Breast epithelium (tissue), 4 donors: Measurements from ENCODE around the gene MARS2. TPM values are rescaled to one million over a fixed set of nuclear protein-coding genes. Genes with fewer than 3 reads are reported as not detected.

ENCODE experiments used
- DNase-seq, 2 donors: peaks; one replicate each; pipeline ENCODE4 v3.0.0-alpha.2; 2019; ENCODE audit warnings: low spot score in 2 of 2
- H3K27ac ChIP-seq, 2 donors: fragments of 200-600 bp; sonication (generic) in 1 of 2; one replicate each; pipeline ENCODE4 v1.5.1; 2016 to 2019; ENCODE audit warnings: mild to moderate bottlenecking in 1 of 2
- H3K27me3 ChIP-seq, 2 donors: fragments of 200-600 bp; sonication (generic) in 1 of 2; one replicate each; pipeline versions ENCODE4 v1.5.1 to v1.6.0; 2017 to 2019; ENCODE audit warnings: control low read depth in 1 of 2, mild to moderate bottlenecking in 1 of 2
- H3K36me3 ChIP-seq: fragments of 200-600 bp; one replicate; pipeline ENCODE4 v1.5.1; 2019
- H3K4me1 ChIP-seq, 2 donors: fragments of 200-600 bp; sonication (generic); one replicate each; pipeline ENCODE4 v1.5.1; 2016 to 2019; ENCODE audit warnings: control low read depth in 1 of 2
- H3K4me3 ChIP-seq, 3 donors: fragments of 200-600 bp; sonication (generic); 1 replicate in 2 of 3; 2 replicates in 1 of 3; pipeline ENCODE4 v1.5.1; 2016 to 2019; ENCODE audit warnings: mild to moderate bottlenecking in 3 of 3, moderate library complexity in 2 of 3
- H3K9me3 ChIP-seq, 2 donors: fragments of 200-600 bp; sonication (generic) in 1 of 2; one replicate each; pipeline ENCODE4 v1.5.1; 2016 to 2019; ENCODE audit warnings: control low read depth in 1 of 2
- POLR2A ChIP-seq: fragments of 450-650 bp; IDR thresholded peaks from one replicate; pipeline ENCODE4 v1.6.1; 2016; ENCODE audit warnings: antibody characterized with exemption, mild to moderate bottlenecking, moderate library complexity
- POLR2AphosphoS5 ChIP-seq, 3 donors: sonication (generic); formaldehyde crosslinking; IDR thresholded peaks; one replicate each; pipeline ENCODE4 v1.6.1; 2017; ENCODE audit warnings: antibody characterized with exemption in 3 of 3
- intact Hi-C: fragments of 100-400 bp; cut with DNase I; formaldehyde crosslinking; loops from one replicate; pipeline ENCODE4 v1.15.1; 2023; ENCODE audit warnings: low total_unique reads
- total RNA-seq, 3 donors: library from RNA; depleted of rRNA; stranded (reverse); fragments of >200 nt; gene quantifications; one replicate each; pipeline ENCODE4 v1.1.0, GENCODE V29; 2016
- TF ChIP-seq, protein P1 (sequence below), 3 donors: fragments of 450-650 bp; IDR thresholded peaks; one replicate each; pipeline ENCODE4 v1.5.1; 2016 to 2017; ENCODE audit warnings: antibody characterized with exemption in 3 of 3, mild to moderate bottlenecking in 3 of 3, moderate library complexity in 3 of 3

The MARS2 gene
- total RNA-seq: 10 to 100 TPM in 1 of 3 donors, 1 to 10 TPM in 2; 5.4 to 11.9 (median 6.9) TPM

- Histone ChIP-seq H3K36me3 (no peaks in the 10 kb centered on the region), H3K27me3 (no peaks in the 10 kb centered on the region), H3K4me3 (peak within 1 kb of the TSS; percentile 81 to 90 (median 87)), H3K4me1 (peaks cover 0 to 25% of the 10 kb centered on the region in 2 donors), H3K9me3 (no peaks in the 10 kb centered on the region), H3K27ac (peak within 1 kb of the TSS; percentile 72 to 78)
- DNase-seq: peak; percentile 88 to 91
- intact Hi-C loops: no loop called here
- TF ChIP-seq POLR2AphosphoS5 (IDR thresholded peaks at IDR 0.05) (peak in 2 of 3 donors; percentile 35 to 48), POLR2A (no peak)
- TF ChIP-seq, protein P1, sequence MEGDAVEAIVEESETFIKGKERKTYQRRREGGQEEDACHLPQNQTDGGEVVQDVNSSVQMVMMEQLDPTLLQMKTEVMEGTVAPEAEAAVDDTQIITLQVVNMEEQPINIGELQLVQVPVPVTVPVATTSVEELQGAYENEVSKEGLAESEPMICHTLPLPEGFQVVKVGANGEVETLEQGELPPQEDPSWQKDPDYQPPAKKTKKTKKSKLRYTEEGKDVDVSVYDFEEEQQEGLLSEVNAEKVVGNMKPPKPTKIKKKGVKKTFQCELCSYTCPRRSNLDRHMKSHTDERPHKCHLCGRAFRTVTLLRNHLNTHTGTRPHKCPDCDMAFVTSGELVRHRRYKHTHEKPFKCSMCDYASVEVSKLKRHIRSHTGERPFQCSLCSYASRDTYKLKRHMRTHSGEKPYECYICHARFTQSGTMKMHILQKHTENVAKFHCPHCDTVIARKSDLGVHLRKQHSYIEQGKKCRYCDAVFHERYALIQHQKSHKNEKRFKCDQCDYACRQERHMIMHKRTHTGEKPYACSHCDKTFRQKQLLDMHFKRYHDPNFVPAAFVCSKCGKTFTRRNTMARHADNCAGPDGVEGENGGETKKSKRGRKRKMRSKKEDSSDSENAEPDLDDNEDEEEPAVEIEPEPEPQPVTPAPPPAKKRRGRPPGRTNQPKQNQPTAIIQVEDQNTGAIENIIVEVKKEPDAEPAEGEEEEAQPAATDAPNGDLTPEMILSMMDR (IDR thresholded peaks at IDR 0.05): no peak
Measured at GRCh38 chr2:197705121-197705911, at the start of gene MARS2. Gene MARS2 (plus strand): TSS chr2:197705369. CDS start chr2:197705406, 37 bp downstream.

- no peaks in the 10 kb centered on the region for H3K4me1 ChIP-seq
- H3K27me3 ChIP-seq: no peaks in the 10 kb centered on the region
- no peak overlapping the region for H3K27ac ChIP-seq
- H3K4me3 ChIP-seq: no peak overlapping the region
- DNase-seq: no peak
- no peaks in the 10 kb centered on the region for H3K9me3 ChIP-seq
- intact Hi-C loops: no loop called here
- TF ChIP-seq, protein P1 (IDR thresholded peaks at IDR 0.05): no peak
- TF ChIP-seq POLR2AphosphoS5 (IDR thresholded peaks at IDR 0.05) (no peak), POLR2A (no peak)
- H3K36me3 ChIP-seq: no peaks in the 10 kb centered on the region
Measured at GRCh38 chr2:197657562-197657961, 47.6 kb upstream of the MARS2 start.

DNA sequence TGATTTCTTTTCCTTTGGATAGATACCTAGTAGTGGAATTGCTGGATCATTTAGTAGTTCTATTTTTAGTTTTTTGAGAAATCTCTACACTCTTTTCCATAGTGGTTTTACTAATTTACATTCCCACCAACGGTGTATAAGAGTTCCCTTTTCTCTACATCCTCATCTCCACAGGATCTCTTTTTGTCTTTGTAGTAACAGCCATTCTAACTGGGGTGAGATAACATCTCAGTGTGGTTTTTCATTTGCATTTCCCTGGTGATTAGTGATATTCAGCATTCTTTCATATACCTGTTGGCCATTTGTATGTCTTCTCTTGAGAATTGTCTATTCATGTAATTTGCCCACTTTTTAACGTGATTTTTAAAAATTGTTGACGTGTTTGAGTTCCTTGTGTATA is 43.5 kb upstream of the MARS2 start:
- intact Hi-C loops: no loop called here
- no peaks in the 10 kb centered on the region for H3K36me3 ChIP-seq
- TF ChIP-seq POLR2A (no peak), POLR2AphosphoS5 (IDR thresholded peaks at IDR 0.05) (no peak)
- TF ChIP-seq, protein P1 (IDR thresholded peaks at IDR 0.05): no peak
- no peaks in the 10 kb centered on the region for H3K27me3 ChIP-seq
- DNase-seq: no peak
- H3K27ac ChIP-seq: no peak overlapping the region
- peaks cover 6 to 12% of the 10 kb centered on the region in 2 donors for H3K9me3 ChIP-seq
- H3K4me1 ChIP-seq: no peaks in the 10 kb centered on the region
- H3K4me3 ChIP-seq: no peak overlapping the region

- intact Hi-C loops: no loop called here
- Histone ChIP-seq H3K4me3 (no peak overlapping the region), H3K36me3 (no peaks in the 10 kb centered on the region), H3K27ac (no peak overlapping the region), H3K27me3 (no peaks in the 10 kb centered on the region), H3K4me1 (no peaks in the 10 kb centered on the region), H3K9me3 (peaks cover 16 to 19% of the 10 kb centered on the region in 2 donors)
- DNase-seq: no peak
- TF ChIP-seq POLR2AphosphoS5 (IDR thresholded peaks at IDR 0.05): no peak
- TF ChIP-seq, protein P1 (IDR thresholded peaks at IDR 0.05): no peak
Measured at GRCh38 chr2:197666277-197666676, 38.9 kb upstream of the MARS2 start.

- no peak for TF ChIP-seq POLR2AphosphoS5 (IDR thresholded peaks at IDR 0.05)
- TF ChIP-seq POLR2A: no peak
- TF ChIP-seq, protein P1 (IDR thresholded peaks at IDR 0.05): no peak
- Histone ChIP-seq H3K9me3 (peaks cover 16 to 19% of the 10 kb centered on the region in 2 donors), H3K4me1 (no peaks in the 10 kb centered on the region), H3K36me3 (no peaks in the 10 kb centered on the region), H3K27ac (no peak overlapping the region), H3K27me3 (no peaks in the 10 kb centered on the region), H3K4me3 (no peak overlapping the region)
- DNase-seq: no peak
- intact Hi-C loops: no loop called here
Measured at GRCh38 chr2:197668296-197668695, 36.9 kb upstream of the MARS2 start.
